Measurements from ENCODE around the gene CDCA8.

- TF ChIP-seq POLR2A (IDR thresholded peaks at IDR 0.05; ENCODE audit: low read length) (no peak), GATA1 (IDR thresholded peaks at IDR 0.05; ENCODE audit: low read depth, low read length) (no peak)
These were observed 5.4 kb downstream of the CDCA8 start for GRCh38 chr1:37697737-37698136.
